ENCODE data around the gene FAM117B. TPM values are rescaled to one million over a fixed set of nuclear protein-coding genes. Genes with fewer than 3 reads are reported as not detected.

The FAM117B gene
- total RNA-seq, 2 donors from 2014 or later = 7.0 to 17.1 TPM

DNA sequence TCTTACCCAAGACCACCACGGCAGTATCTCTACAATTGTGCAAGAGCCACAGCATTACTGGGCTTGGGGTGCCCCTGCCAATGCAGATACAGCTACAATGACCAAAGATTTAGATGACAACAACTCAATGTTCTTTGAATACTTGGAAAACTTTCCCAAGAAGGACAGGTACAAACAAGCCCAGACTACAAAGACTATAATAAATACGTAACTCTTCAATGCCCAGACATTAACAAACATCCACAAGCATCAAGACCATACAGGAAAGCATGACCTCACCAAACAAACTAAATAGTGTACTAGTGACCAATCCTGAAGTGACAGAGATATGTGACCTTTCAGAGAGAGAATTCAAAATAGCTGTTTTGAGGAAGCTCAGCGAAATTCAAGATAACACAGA lies 174.0 kb downstream of the FAM117B start:
- TF ChIP-seq, protein P1, sequence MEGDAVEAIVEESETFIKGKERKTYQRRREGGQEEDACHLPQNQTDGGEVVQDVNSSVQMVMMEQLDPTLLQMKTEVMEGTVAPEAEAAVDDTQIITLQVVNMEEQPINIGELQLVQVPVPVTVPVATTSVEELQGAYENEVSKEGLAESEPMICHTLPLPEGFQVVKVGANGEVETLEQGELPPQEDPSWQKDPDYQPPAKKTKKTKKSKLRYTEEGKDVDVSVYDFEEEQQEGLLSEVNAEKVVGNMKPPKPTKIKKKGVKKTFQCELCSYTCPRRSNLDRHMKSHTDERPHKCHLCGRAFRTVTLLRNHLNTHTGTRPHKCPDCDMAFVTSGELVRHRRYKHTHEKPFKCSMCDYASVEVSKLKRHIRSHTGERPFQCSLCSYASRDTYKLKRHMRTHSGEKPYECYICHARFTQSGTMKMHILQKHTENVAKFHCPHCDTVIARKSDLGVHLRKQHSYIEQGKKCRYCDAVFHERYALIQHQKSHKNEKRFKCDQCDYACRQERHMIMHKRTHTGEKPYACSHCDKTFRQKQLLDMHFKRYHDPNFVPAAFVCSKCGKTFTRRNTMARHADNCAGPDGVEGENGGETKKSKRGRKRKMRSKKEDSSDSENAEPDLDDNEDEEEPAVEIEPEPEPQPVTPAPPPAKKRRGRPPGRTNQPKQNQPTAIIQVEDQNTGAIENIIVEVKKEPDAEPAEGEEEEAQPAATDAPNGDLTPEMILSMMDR (IDR thresholded peaks at IDR 0.05) = no peak
- no peak for TF ChIP-seq POLR2A (IDR thresholded peaks at IDR 0.05)
- WGBS, 2 donors = 86 to 95% methylated on average over 3 of the region's 3 CpGs
- intact Hi-C loops (cut with DNase I) = no loop called here
- DNase-seq (no peak), ATAC-seq (no peak)
- H3K4me3 ChIP-seq = no peak overlapping the region
- no peak overlapping the region for H3K27ac ChIP-seq
- H3K4me1 ChIP-seq = peaks cover 4% of the 10 kb centered on the region
- no peaks in the 10 kb centered on the region for H3K27me3 ChIP-seq
- no peaks in the 10 kb centered on the region for H3K9me3 ChIP-seq
- no peaks in the 10 kb centered on the region for H3K36me3 ChIP-seq (replicated peaks in 1 of 2; ENCODE audit: insufficient read depth in 1 of 2, low read depth in 2 of 2)

DNA sequence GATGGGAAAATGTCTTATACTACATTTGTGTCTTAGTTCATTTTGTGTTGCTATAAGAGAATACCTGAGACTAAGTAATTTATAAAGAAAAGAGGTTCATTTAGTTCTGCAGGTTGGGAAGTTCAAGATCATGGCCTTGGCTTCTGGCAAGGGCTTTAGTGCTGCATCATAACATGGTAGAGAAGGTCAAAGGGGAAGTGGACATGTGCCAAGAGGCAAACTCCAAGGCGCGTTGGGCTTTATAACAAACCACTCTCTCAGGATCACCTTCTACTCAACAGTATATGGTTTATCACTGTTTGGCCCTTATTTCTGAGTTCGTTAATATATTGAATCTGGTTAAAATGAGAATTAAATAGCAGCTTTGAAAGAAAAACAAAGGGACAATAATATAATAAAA lies 178.6 kb downstream of the FAM117B start:
- intact Hi-C loops (cut with DNase I) = no loop called here

DNA sequence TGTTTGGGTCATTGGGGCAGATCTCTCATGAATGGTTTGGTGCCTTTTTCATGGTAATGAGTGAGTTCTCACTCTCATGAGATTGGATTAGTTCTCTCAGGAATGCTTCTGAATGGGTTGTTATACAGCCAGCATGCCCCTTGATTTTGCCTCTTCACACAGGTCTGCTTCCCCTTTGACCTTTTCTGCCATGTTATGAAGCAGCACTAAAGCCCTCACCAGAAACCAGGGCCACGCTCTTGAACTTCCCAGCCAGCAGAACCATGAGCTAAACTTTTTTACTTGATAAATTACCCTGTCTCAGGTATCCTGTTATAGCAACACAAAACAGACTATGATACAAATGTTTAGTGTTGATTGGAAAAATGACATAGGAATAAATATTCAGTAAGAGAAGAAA lies 179.5 kb downstream of the FAM117B start:
- TF ChIP-seq POLR2A (IDR thresholded peaks at IDR 0.05) = no peak
- TF ChIP-seq, protein P1 (IDR thresholded peaks at IDR 0.05) = no peak
- Histone ChIP-seq H3K4me1 (no peaks in the 10 kb centered on the region), H3K27me3 (no peaks in the 10 kb centered on the region), H3K36me3 (replicated peaks in 1 of 2; ENCODE audit: insufficient read depth in 1 of 2, low read depth in 2 of 2) (no peaks in the 10 kb centered on the region), H3K27ac (no peak overlapping the region), H3K9me3 (no peaks in the 10 kb centered on the region), H3K4me3 (no peak overlapping the region)
- DNase-seq (no peak), ATAC-seq (no peak)
- intact Hi-C loops (cut with DNase I) = no loop called here
- WGBS, 2 donors = 100% methylated on average over 1 of the region's 1 CpG

More for the DNA sequence above, 178.6 kb downstream of the FAM117B start:
- ATAC-seq (no peak), DNase-seq (no peak)
- Histone ChIP-seq H3K27ac (no peak overlapping the region), H3K9me3 (no peaks in the 10 kb centered on the region), H3K27me3 (no peaks in the 10 kb centered on the region), H3K36me3 (replicated peaks in 1 of 2; ENCODE audit: insufficient read depth in 1 of 2, low read depth in 2 of 2) (no peaks in the 10 kb centered on the region), H3K4me1 (no peaks in the 10 kb centered on the region), H3K4me3 (no peak overlapping the region)
- TF ChIP-seq, protein P1 (IDR thresholded peaks at IDR 0.05) = no peak
- no peak for TF ChIP-seq POLR2A (IDR thresholded peaks at IDR 0.05)
- 93 to 95% methylated on average over 3 of the region's 3 CpGs for WGBS, 2 donors

DNA sequence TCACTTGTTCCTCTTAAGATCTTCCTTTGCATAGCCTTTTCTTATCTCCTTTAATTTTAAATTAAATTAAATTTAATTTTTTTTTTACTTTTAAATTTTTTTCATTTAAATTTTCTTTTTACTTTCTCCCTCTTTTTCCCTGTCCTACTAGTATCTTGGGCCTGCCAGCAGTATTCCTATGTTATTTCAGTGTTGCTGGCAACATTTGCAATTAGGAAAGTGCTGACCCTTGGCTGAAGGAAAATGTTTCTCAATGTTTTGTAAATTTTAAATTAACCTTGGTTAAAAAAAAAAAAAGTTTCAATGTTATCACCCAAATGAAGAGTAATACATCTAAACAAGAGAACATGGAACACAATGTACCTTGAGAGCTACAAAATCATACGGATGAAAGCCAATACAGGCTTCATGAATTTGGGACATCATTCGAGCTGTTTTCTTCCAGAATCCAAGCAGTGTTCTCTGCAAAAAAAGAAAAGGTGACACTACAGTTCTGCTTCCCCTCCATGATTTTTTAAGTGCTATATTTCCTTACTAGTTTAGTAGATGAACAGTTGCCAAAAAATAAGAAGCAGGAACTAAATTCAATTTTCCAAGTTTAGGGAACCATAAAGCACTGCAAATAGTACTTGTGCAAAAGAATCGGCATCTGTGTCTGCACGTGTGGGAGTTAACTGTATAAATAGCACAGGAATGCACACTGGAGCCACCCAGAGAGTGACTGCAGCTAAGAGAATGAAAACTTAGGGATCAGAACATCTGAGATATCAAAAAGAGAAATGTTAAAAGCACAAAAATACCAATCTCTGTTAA lies 181.0 kb downstream of the FAM117B start:
- peak overlapping the region in 1 of 4 donors; percentile 1 for H3K27ac ChIP-seq
- ATAC-seq = peak; percentile 38
- DNase-seq = peak in 1 of 4 donors; percentile 13
- 52 to 55% methylated on average over 4 of the region's 4 CpGs for WGBS, 2 donors
- H3K9me3 ChIP-seq = no peaks in the 10 kb centered on the region
- no peak for TF ChIP-seq POLR2A (IDR thresholded peaks at IDR 0.05)
- TF ChIP-seq, protein P1 (IDR thresholded peaks at IDR 0.05) = no peak
- no peaks in the 10 kb centered on the region for H3K27me3 ChIP-seq
- intact Hi-C loops (cut with DNase I) = no loop called here
- no peaks in the 10 kb centered on the region for H3K36me3 ChIP-seq (replicated peaks in 1 of 2; ENCODE audit: insufficient read depth in 1 of 2, low read depth in 2 of 2)
- H3K4me3 ChIP-seq = no peak overlapping the region
- H3K4me1 ChIP-seq = no peaks in the 10 kb centered on the region

DNA sequence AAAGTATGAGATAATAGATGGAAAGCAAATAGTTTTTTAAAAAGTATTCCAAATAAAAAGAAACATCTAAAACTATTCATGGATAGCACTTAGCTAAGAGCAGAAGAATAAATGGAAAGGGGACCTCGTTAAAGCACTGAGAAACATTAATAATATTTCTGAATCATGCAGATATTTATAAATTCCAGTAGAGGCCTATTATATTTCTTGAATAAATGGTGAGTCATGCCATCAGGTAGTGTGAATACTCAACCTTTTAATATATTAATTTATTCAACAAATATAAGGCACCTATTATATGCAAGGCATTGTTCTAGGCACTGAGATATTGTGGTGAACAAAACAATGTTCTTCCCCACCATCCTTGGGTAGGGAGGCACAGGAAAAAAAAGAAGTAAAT lies 183.0 kb downstream of the FAM117B start:
- no peak for TF ChIP-seq POLR2A (IDR thresholded peaks at IDR 0.05)
- TF ChIP-seq, protein P1 (IDR thresholded peaks at IDR 0.05) = no peak
- Histone ChIP-seq H3K27me3 (no peaks in the 10 kb centered on the region), H3K27ac (no peak overlapping the region), H3K36me3 (replicated peaks in 1 of 2; ENCODE audit: insufficient read depth in 1 of 2, low read depth in 2 of 2) (no peaks in the 10 kb centered on the region), H3K4me1 (no peaks in the 10 kb centered on the region), H3K4me3 (no peak overlapping the region), H3K9me3 (no peaks in the 10 kb centered on the region)
- no peak for DNase-seq
- intact Hi-C loops (cut with DNase I) = no loop called here
- WGBS, 2 donors = 77 to 83% methylated on average over 1 of the region's 1 CpG
- no peak for ATAC-seq
